Measurements from ENCODE around the gene TMBIM1. TPM values are rescaled to one million over a fixed set of nuclear protein-coding genes. Genes with fewer than 3 reads are reported as not detected.
A peak's percentile ranks its signal among the peaks of the same experiment; 100 is the strongest.

Gene TMBIM1
- total RNA-seq, 6 donors from 2014 or later = 112 to 359 (median 236) TPM

DNA sequence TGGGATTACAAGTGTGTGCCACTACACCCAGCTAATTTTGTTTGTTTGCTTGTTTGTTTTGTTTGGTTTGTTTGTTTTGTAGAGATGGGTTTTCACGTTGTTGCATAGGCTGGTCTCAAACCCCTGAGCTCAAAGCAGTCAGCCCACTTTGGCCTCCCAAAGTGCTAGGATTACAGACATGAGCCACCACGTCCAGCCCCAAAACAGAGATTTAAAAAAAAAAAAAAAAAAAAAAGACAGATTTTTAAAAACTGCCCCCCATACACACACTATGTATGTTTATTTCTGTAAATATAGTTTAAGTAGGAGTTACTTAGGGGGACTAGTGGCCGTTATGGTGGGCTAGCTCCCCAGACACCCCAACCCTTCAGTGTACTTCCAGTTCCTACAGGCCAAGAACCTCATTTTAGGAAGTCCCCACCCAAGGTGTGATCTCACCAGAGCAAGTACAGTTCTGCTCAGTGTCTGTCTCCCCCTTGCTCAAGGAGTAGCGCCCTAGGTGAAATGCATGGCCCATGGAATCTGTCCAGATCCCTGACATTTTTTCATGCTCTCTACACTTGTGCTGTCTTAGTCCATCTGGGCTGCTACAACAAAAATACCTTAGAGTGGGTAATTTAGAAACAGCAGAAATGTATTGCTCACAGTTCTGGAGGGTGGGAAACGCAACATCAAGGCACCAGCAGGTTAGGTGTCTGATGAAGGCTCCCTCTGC lies 1.6 kb upstream of the TMBIM1 start:
- Histone ChIP-seq H3K4me3 (no peak overlapping the region), H3K27ac (peak overlapping the region; percentile 78 to 100 (median 98)), H3K27me3 (no peaks in the 10 kb centered on the region), H3K9me3 (no peaks in the 10 kb centered on the region), H3K4me1 (peaks cover 51 to 73% (median 61%) of the 10 kb centered on the region in 4 donors), H3K36me3 (no peaks in the 10 kb centered on the region)
- TF ChIP-seq, protein P1, sequence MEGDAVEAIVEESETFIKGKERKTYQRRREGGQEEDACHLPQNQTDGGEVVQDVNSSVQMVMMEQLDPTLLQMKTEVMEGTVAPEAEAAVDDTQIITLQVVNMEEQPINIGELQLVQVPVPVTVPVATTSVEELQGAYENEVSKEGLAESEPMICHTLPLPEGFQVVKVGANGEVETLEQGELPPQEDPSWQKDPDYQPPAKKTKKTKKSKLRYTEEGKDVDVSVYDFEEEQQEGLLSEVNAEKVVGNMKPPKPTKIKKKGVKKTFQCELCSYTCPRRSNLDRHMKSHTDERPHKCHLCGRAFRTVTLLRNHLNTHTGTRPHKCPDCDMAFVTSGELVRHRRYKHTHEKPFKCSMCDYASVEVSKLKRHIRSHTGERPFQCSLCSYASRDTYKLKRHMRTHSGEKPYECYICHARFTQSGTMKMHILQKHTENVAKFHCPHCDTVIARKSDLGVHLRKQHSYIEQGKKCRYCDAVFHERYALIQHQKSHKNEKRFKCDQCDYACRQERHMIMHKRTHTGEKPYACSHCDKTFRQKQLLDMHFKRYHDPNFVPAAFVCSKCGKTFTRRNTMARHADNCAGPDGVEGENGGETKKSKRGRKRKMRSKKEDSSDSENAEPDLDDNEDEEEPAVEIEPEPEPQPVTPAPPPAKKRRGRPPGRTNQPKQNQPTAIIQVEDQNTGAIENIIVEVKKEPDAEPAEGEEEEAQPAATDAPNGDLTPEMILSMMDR (IDR thresholded peaks at IDR 0.05) = no peak
- no peak for TF ChIP-seq EP300 (IDR thresholded peaks at IDR 0.05)
- DNase-seq (peak in 1 of 2 donors; percentile 63), ATAC-seq (ENCODE audit: low FRiP score in 2 of 2) (no peak)
- 45 to 51% methylated on average over 5 of the region's 5 CpGs for whole genome bisulfite sequencing, 2 donors

DNA sequence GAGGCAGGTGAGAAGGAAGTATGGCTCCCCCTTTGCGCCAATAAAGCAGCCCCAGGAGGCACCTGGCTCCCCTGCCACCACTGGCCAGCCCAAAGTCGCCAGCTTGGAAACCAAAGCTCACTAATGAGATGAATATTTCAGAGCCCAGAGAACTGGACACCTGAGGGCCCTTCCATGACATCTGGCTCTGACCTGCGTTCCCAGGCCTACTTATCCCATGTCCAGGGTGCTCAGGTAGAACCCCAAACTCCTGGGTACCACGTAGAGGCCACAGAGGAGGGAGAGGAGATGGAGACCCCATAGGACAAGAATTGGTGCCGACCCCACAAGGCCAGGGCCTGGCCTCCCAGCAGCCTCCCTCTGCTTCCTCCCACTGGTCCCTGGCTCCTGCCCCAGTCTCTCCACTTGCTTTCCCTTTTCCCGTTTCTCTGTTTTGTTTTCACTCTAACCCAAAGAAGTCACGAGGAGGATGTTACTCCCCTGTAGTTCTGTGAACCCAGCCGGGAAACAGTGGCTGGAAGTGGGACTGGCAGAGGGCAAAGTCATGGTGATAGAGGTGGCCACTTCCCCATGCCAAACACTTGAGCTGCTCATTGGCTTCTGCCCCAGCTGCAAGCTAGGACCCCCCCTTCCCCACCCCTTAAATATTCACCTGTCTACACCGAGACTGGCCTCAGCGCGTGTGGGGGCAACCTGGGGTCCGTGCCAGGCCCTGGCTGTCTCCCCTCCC lies 820 bp downstream of the TMBIM1 start:
- peak overlapping the region; percentile 80 to 97 (median 88) for H3K4me3 ChIP-seq
- no peaks in the 10 kb centered on the region for H3K36me3 ChIP-seq
- peaks cover 67 to 93% (median 84%) of the 10 kb centered on the region in 4 donors for H3K4me1 ChIP-seq
- TF ChIP-seq, protein P1 (IDR thresholded peaks at IDR 0.05) = no peak
- TF ChIP-seq EP300 (IDR thresholded peaks at IDR 0.05) = no peak
- TF ChIP-seq POLR2A (IDR thresholded peaks at IDR 0.05) = peak in 1 of 4 donors; percentile 17
- TF ChIP-seq POLR2AphosphoS5 (IDR thresholded peaks at IDR 0.05) = peak in 1 of 2 donors; percentile 32
- no peaks in the 10 kb centered on the region for H3K9me3 ChIP-seq
- 14 to 21% methylated on average over 9 to 12 of the region's 12 CpGs for WGBS, 2 donors
- H3K27ac ChIP-seq = peak overlapping the region; percentile 97 to 100 (median 99)
- no peaks in the 10 kb centered on the region for H3K27me3 ChIP-seq
- ATAC-seq (ENCODE audit: low FRiP score in 2 of 2) = peak; percentile 0 to 8
- DNase-seq = peak in 1 of 2 donors; percentile 67

DNA sequence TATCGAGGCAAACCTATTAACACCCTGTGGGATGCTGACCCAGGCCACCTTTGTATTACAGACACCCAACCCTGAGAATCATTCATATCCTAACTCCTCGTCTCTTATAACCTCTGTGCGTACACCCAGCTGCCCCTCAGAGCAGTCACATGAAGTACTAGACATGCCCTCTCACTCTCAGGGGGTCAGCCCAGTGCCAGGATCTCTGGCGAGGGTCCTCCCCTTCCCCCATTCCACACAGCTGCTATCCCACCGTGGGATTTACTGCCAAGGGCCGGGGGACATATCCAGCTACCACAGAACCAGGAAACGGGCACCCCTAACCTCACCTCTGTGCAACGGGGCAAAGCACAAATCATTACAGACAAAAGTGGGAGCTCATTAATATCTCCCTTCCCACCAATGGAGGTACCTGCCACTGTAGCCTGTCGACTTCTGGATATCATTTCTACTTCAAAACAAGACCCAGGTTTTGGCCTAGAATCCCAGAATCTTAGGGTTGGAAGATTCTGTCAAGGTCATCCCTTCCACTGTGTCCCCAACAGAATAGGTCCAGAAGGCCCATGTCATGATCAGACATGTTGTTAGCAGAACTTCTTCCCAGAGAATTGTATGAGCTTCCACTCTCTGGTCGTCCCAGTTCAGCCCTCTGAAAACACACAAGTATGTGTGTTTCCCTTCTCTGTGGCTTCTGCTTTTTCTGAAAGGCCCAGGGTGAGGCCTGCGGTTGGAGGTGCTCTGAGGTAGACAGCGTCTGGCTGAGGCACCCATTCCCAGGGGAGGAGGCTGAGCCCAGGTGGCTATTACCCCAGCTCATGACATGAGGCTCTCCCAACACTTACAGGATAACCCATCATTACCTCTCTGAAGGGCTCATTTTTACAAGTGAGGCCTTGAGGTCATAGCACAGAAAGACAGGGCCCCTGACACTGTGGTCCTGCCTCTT lies 1.7 kb downstream of the TMBIM1 start:
- peak in 1 of 2 donors; percentile 58 for DNase-seq
- Histone ChIP-seq H3K27me3 (no peaks in the 10 kb centered on the region), H3K9me3 (no peaks in the 10 kb centered on the region), H3K4me1 (peaks cover 73 to 94% (median 88%) of the 10 kb centered on the region in 4 donors), H3K27ac (peak overlapping the region; percentile 97 to 100 (median 99)), H3K4me3 (peak overlapping the region; percentile 80 to 97 (median 88)), H3K36me3 (no peaks in the 10 kb centered on the region)
- ATAC-seq (ENCODE audit: low FRiP score in 2 of 2) = no peak
- 34 to 39% methylated on average over 9 to 12 of the region's 12 CpGs for WGBS, 2 donors
- peak in 1 of 4 donors; percentile 8 for TF ChIP-seq POLR2A (IDR thresholded peaks at IDR 0.05)
- TF ChIP-seq POLR2AphosphoS5 (IDR thresholded peaks at IDR 0.05) = no peak

DNA sequence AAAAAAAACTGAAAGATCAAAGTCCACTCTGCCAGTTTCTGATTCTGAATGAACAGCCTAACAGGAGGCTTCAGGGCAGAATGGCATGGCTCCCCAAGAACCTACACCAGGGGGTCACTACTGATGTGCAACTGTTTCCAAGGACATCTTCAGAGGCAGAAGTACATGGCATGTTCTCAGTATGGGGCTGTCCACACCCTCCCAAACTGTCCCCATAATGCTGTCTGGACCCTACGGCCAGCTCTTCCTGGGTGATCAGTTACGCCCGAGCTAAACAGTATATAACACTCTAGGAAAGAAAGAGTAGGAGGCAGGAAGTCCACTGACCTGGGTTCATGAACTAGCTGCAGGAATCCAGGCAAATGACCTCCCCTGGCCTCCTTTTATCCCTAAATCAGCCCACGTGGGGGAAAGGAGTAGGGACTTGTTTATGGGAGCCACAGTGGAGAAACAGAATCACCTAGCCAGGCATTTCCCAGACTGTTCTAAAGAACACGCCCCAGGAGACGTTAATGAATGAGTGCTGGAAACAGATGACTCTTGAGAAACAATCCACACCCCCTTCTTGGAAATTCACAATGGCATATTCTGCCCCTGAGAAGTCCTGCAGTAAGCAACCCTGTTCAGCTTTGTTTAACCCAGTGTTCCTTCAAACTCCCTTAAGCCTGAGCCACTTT lies 2.5 kb downstream of the TMBIM1 start:
- ATAC-seq (ENCODE audit: low FRiP score in 2 of 2) (no peak), DNase-seq (peak in 1 of 2 donors; percentile 63)
- Histone ChIP-seq H3K27ac (peak overlapping the region; percentile 97 to 100 (median 99)), H3K4me1 (peaks cover 74 to 94% (median 88%) of the 10 kb centered on the region in 4 donors), H3K36me3 (peaks cover 0 to 4% (median 0%) of the 10 kb centered on the region in 4 donors), H3K27me3 (no peaks in the 10 kb centered on the region), H3K4me3 (peak overlapping the region; percentile 80 to 97 (median 88)), H3K9me3 (no peaks in the 10 kb centered on the region)
- TF ChIP-seq, protein P1 (IDR thresholded peaks at IDR 0.05) = no peak
- TF ChIP-seq POLR2AphosphoS5 (IDR thresholded peaks at IDR 0.05) = peak; percentile 60 to 76
- peak in 3 of 4 donors; percentile 35 to 91 (median 62) for TF ChIP-seq EP300 (IDR thresholded peaks at IDR 0.05)
- TF ChIP-seq POLR2A (IDR thresholded peaks at IDR 0.05) = peak in 3 of 4 donors; percentile 18 to 67 (median 23)
- WGBS, 2 donors = 23 to 54% methylated on average over 4 to 6 of the region's 6 CpGs
